ENCODE data around the gene HOXB1.

Gene HOXB1

GRCh38 chr17:48574505-48575065 lies 43.8 kb upstream of the HOXB1 start:
- Histone ChIP-seq H3K36me3 (ENCODE audit: control insufficient read depth, insufficient read depth, low read length) (no peaks in the 10 kb centered on the region), H3K4me1 (ENCODE audit: control insufficient read depth, insufficient read depth, low read length) (peaks cover 14% of the 10 kb centered on the region; the same call in 1 of the 2 replicates), H3K9me3 (ENCODE audit: control insufficient read depth, insufficient read depth, low read length) (no peaks in the 10 kb centered on the region), H3K9ac (ENCODE audit: low read depth, low read length) (no peak overlapping the region), H3K27ac (ENCODE audit: low read depth, low read length) (no peak overlapping the region), H3K4me3 (ENCODE audit: low read depth, low read length) (no peak overlapping the region), H3K27me3 (ENCODE audit: control insufficient read depth, insufficient read depth, low read length) (peaks cover 100% of the 10 kb centered on the region)

DNA sequence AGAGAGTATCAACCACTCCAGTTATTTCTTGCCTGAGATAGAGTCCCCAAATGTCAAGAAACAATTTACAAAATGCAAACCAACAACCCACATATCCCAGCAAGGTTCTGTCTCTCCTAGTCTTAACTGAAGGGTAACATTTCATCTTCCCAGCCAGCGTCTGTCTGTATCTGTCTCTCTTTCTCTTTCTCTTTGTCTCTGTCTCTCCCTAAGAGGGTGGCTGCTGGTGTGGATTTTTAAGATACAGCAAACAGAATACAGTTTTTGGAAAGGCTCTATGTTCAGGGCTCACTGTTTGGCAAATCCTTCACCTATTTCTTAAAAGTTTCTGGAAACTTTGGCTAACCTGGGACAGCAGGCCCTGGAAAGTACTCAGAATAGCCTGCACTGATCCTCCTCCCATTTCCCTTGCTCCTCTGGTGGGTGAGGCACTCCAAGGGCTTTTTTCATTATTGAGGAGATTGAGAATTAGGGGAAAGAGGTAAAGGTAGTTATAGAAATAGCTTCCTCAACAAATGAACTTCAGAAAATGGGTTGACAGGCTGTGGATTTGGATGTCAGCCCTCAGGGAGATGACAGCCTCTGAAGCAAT lies 41.1 kb upstream of the HOXB1 start:
- no peak overlapping the region for H3K27ac ChIP-seq (ENCODE audit: low read depth, low read length)
- no peaks in the 10 kb centered on the region for H3K36me3 ChIP-seq (ENCODE audit: control insufficient read depth, insufficient read depth, low read length)
- 0 out of 2 replicates have a peak, but pooled peaks cover under 1% of the 10 kb centered on the region for H3K9me3 ChIP-seq (ENCODE audit: control insufficient read depth, insufficient read depth, low read length)
- H3K4me1 ChIP-seq (ENCODE audit: control insufficient read depth, insufficient read depth, low read length), result peaks cover 23% of the 10 kb centered on the region
- H3K9ac ChIP-seq (ENCODE audit: low read depth, low read length), result no peak overlapping the region
- peaks cover 100% of the 10 kb centered on the region for H3K27me3 ChIP-seq (ENCODE audit: control insufficient read depth, insufficient read depth, low read length)
- no peak overlapping the region for H3K4me3 ChIP-seq (ENCODE audit: low read depth, low read length)

- peaks cover 3% of the 10 kb centered on the region; the same call in 1 of the 2 replicates for H3K9me3 ChIP-seq (ENCODE audit: control insufficient read depth, insufficient read depth, low read length)
- H3K9ac ChIP-seq (ENCODE audit: low read depth, low read length), result no peak overlapping the region
- H3K4me1 ChIP-seq (ENCODE audit: control insufficient read depth, insufficient read depth, low read length), result peaks cover 23% of the 10 kb centered on the region
- peaks cover 100% of the 10 kb centered on the region for H3K27me3 ChIP-seq (ENCODE audit: control insufficient read depth, insufficient read depth, low read length)
- H3K36me3 ChIP-seq (ENCODE audit: control insufficient read depth, insufficient read depth, low read length), result no peaks in the 10 kb centered on the region
- H3K27ac ChIP-seq (ENCODE audit: low read depth, low read length), result no peak overlapping the region
- no peak overlapping the region for H3K4me3 ChIP-seq (ENCODE audit: low read depth, low read length)
These were observed 40.4 kb upstream of the HOXB1 start for GRCh38 chr17:48571024-48571818.

GRCh38 chr17:48570325-48571023 lies 39.7 kb upstream of the HOXB1 start:
- peaks cover 23% of the 10 kb centered on the region for H3K4me1 ChIP-seq (ENCODE audit: control insufficient read depth, insufficient read depth, low read length)
- no peak overlapping the region for H3K27ac ChIP-seq (ENCODE audit: low read depth, low read length)
- peaks cover 100% of the 10 kb centered on the region for H3K27me3 ChIP-seq (ENCODE audit: control insufficient read depth, insufficient read depth, low read length)
- no peaks in the 10 kb centered on the region for H3K36me3 ChIP-seq (ENCODE audit: control insufficient read depth, insufficient read depth, low read length)
- H3K4me3 ChIP-seq (ENCODE audit: low read depth, low read length), result no peak overlapping the region
- H3K9me3 ChIP-seq (ENCODE audit: control insufficient read depth, insufficient read depth, low read length), result peaks cover 3% of the 10 kb centered on the region; the same call in 1 of the 2 replicates
- no peak overlapping the region for H3K9ac ChIP-seq (ENCODE audit: low read depth, low read length)

GRCh38 chr17:48569674-48570324 lies 39.0 kb upstream of the HOXB1 start:
- Histone ChIP-seq H3K9me3 (ENCODE audit: control insufficient read depth, insufficient read depth, low read length) (peaks cover 3% of the 10 kb centered on the region; the same call in 1 of the 2 replicates), H3K36me3 (ENCODE audit: control insufficient read depth, insufficient read depth, low read length) (no peaks in the 10 kb centered on the region), H3K27ac (ENCODE audit: low read depth, low read length) (no peak overlapping the region), H3K27me3 (ENCODE audit: control insufficient read depth, insufficient read depth, low read length) (peaks cover 100% of the 10 kb centered on the region), H3K4me3 (ENCODE audit: low read depth, low read length) (no peak overlapping the region), H3K4me1 (ENCODE audit: control insufficient read depth, insufficient read depth, low read length) (peaks cover 23% of the 10 kb centered on the region), H3K9ac (ENCODE audit: low read depth, low read length) (no peak overlapping the region)

DNA sequence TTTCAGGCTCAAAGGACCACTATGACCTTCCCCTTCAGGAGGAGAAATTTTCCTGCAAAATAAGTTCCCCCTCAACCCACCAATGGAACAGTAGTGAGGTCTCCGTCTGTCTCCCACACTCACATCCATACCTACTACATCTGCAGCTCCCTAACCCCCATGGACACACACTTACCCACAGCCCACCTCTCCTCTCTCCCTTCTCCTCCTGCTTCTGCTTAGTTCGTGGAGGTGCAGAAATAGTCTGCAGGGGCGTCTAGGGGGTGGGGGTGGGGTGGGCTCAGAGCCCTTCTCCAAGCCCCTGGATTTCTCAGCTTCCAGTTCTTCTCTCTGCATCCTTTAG lies 38.4 kb upstream of the HOXB1 start:
- Histone ChIP-seq H3K27ac (ENCODE audit: low read depth, low read length) (no peak overlapping the region), H3K4me3 (ENCODE audit: low read depth, low read length) (no peak overlapping the region), H3K4me1 (ENCODE audit: control insufficient read depth, insufficient read depth, low read length) (peaks cover 21% of the 10 kb centered on the region), H3K9me3 (ENCODE audit: control insufficient read depth, insufficient read depth, low read length) (peaks cover 3% of the 10 kb centered on the region; the same call in 1 of the 2 replicates), H3K9ac (ENCODE audit: low read depth, low read length) (no peak overlapping the region), H3K27me3 (ENCODE audit: control insufficient read depth, insufficient read depth, low read length) (peaks cover 100% of the 10 kb centered on the region), H3K36me3 (ENCODE audit: control insufficient read depth, insufficient read depth, low read length) (no peaks in the 10 kb centered on the region)

DNA sequence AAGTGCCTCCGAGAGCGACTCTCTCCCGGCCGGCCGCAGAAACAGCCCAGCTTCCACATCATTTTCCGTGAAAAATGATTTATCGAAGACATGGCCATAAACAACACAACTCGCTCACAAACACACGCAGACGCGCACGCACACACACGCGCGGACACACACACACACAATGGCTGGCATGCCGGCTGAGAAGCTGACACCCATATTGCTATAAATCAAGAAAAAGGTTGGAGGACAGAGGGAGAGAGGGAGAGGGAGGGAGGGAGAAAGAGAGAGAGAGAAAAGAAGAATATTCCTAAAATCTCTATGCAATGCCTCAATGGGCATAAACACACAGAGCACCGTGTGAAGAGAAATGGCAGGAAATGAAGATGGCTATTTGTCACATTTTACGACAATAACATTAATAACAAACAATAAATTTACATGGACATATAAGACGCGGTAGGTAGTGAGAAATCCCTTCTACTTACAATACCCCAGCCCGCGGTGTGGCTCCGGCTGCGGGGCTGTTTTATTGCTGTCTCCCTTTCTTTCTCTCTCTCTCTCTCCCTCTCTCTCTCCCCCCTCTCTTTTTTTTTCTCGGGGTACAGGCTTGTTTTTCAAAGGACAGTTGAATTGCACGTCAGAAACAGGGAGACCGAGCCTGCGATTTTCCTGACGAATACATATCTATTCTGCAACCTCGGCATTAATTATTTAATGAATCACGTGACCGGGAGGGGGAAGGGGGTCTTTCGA lies 37.9 kb upstream of the HOXB1 start:
- Histone ChIP-seq H3K4me3 (ENCODE audit: low read depth, low read length) (no peak overlapping the region), H3K9me3 (ENCODE audit: control insufficient read depth, insufficient read depth, low read length) (peaks cover 3% of the 10 kb centered on the region; the same call in 1 of the 2 replicates), H3K27me3 (ENCODE audit: control insufficient read depth, insufficient read depth, low read length) (peaks cover 100% of the 10 kb centered on the region), H3K9ac (ENCODE audit: low read depth, low read length) (no peak overlapping the region), H3K27ac (ENCODE audit: low read depth, low read length) (no peak overlapping the region), H3K36me3 (ENCODE audit: control insufficient read depth, insufficient read depth, low read length) (no peaks in the 10 kb centered on the region), H3K4me1 (ENCODE audit: control insufficient read depth, insufficient read depth, low read length) (peaks cover 17% of the 10 kb centered on the region; the same call in 1 of the 2 replicates)

- Histone ChIP-seq H3K9me3 (ENCODE audit: control insufficient read depth, insufficient read depth, low read length) (peaks cover 3% of the 10 kb centered on the region; the same call in 1 of the 2 replicates), H3K27me3 (ENCODE audit: control insufficient read depth, insufficient read depth, low read length) (peaks cover 100% of the 10 kb centered on the region), H3K36me3 (ENCODE audit: control insufficient read depth, insufficient read depth, low read length) (no peaks in the 10 kb centered on the region), H3K9ac (ENCODE audit: low read depth, low read length) (no peak overlapping the region), H3K27ac (ENCODE audit: low read depth, low read length) (no peak overlapping the region), H3K4me3 (ENCODE audit: low read depth, low read length) (no peak overlapping the region), H3K4me1 (ENCODE audit: control insufficient read depth, insufficient read depth, low read length) (peaks cover 17% of the 10 kb centered on the region; the same call in 1 of the 2 replicates)
These were observed 37.0 kb upstream of the HOXB1 start for GRCh38 chr17:48567646-48568354.

- no peak overlapping the region for H3K27ac ChIP-seq (ENCODE audit: low read depth, low read length)
- H3K4me3 ChIP-seq (ENCODE audit: low read depth, low read length), result no peak overlapping the region
- H3K36me3 ChIP-seq (ENCODE audit: control insufficient read depth, insufficient read depth, low read length), result no peaks in the 10 kb centered on the region
- peaks cover 17% of the 10 kb centered on the region; the same call in 1 of the 2 replicates for H3K4me1 ChIP-seq (ENCODE audit: control insufficient read depth, insufficient read depth, low read length)
- peaks cover 100% of the 10 kb centered on the region for H3K27me3 ChIP-seq (ENCODE audit: control insufficient read depth, insufficient read depth, low read length)
- peaks cover 3% of the 10 kb centered on the region; the same call in 1 of the 2 replicates for H3K9me3 ChIP-seq (ENCODE audit: control insufficient read depth, insufficient read depth, low read length)
- no peak overlapping the region for H3K9ac ChIP-seq (ENCODE audit: low read depth, low read length)
These were observed 36.4 kb upstream of the HOXB1 start for GRCh38 chr17:48567209-48567608.

Data from HUES48 (cell line).